NCI-H2171 treated with DMSO at 0.1 percent for 48 hours (cell line): ENCODE measurements around the gene COL23A1.

Source experiments
- DNase-seq: peaks from one replicate; lab custom pipeline; 2025; lab: John Stamatoyannopoulos, UW

Gene COL23A1

DNA sequence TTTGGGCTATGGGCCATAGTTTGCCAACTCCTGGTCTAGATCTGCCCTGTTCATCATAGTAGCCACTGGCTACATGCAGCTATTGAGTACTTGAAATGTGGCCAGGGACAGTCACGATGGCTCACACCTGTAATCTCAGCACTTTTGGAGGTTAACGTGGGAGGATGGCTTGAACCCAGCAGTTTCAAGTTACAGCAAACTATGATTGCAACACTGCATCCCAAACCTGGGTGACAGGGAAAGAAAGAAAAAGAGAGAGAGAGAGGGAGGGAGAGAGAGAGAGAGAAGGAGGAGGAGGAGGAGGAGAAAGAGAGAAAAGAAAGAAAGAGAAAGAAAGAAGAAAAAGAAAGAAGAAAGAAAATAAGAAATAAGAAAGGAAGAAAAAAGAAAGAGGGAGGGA is 397.9 kb downstream of the COL23A1 start:
- DNase-seq: no peak

DNA sequence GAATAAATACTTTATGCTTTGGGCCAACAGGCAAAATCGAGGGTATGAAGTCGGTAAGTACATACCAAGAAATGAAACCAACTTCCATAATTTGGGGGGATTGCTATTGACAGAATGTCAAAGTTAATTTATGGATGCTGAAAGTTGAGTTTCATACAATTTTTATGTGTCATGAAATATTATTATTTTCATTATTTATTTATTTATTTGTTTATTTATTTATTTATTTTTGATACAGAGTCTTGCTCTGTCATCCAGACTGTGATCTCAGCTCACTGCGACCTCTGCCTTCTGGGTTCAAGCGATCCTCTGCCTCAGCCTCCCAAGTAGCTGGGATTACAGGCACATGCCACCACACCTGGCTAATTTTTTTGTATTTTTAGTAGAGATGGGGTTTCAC is 398.5 kb downstream of the COL23A1 start:
- DNase-seq: no peak

DNA sequence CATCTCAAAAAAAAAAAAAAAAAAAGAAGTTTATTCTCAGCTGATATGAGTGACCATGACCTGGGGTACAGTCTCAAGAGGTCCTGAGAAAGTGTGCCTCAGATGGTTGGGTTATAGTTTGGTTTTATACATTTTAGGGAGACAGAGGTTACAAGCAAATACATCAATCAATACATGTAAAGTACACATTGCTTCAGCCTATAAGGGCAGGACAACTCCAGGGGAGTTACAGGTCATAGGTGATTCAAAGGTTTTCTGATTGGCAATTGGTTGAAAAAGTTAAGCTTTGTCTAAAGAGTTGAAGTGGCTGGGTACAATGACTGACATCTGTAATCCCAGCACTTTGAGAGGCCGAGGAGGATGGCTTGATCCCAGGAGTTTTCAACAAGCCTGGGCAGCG is 400.8 kb downstream of the COL23A1 start:
- DNase-seq: no peak
